ENCODE results near the gene ALKBH7.
A peak's percentile ranks its signal among the peaks of the same experiment; 100 is the strongest.

ALKBH7 gene

GRCh38 chr19:6417713-6418561 is 45.3 kb downstream of the ALKBH7 start:
- TF ChIP-seq POLR2A (IDR thresholded peaks at IDR 0.05; ENCODE audit: low read depth, low read length), result no peak
- FAIRE-seq, result no peak
- no peak for DNase-seq (ENCODE audit: insufficient read length, low spot score)

GRCh38 chr19:6418562-6418932 is 46.0 kb downstream of the ALKBH7 start:
- DNase-seq (ENCODE audit: insufficient read length, low spot score), result no peak
- FAIRE-seq, result no peak
- no peak for TF ChIP-seq POLR2A (IDR thresholded peaks at IDR 0.05; ENCODE audit: low read depth, low read length)

- no peak for FAIRE-seq
- no peak for TF ChIP-seq POLR2A (IDR thresholded peaks at IDR 0.05; ENCODE audit: low read depth, low read length)
- DNase-seq (ENCODE audit: insufficient read length, low spot score), result no peak
Measured at GRCh38 chr19:6421075-6422014, 48.8 kb downstream of the ALKBH7 start.

GRCh38 chr19:6423499-6424194 is 51.1 kb downstream of the ALKBH7 start:
- DNase-seq (ENCODE audit: insufficient read length, low spot score) (peak; percentile 75), FAIRE-seq (no peak)
- TF ChIP-seq POLR2A (IDR thresholded peaks at IDR 0.05; ENCODE audit: low read depth, low read length), result no peak

- FAIRE-seq, result no peak
- peak; percentile 77 for TF ChIP-seq POLR2A (IDR thresholded peaks at IDR 0.05; ENCODE audit: low read depth, low read length)
- no peak for DNase-seq (ENCODE audit: insufficient read length, low spot score)
Measured at GRCh38 chr19:6424195-6424938, 51.8 kb downstream of the ALKBH7 start, which contains the start of gene KHSRP. KHSRP (minus strand) TSS chr19:6424811; CDS start chr19:6424701, 110 bp downstream.
